Stimulated activated CD4-positive, alpha-beta T cell treated with anti-CD3 and anti-CD28 coated beads, TNF-alpha, amount 100 ng/mL, for 1 hour (primary cell): ENCODE data around the gene DNAJB1.

Source experiments
- DNase-seq, 3 donors: peaks; one replicate each; pipeline ENCODE4 v3.0.0-alpha.2; 2020; ENCODE audit warnings: low read depth in 3 of 3, low spot score in 1 of 3

The DNAJB1 gene

GRCh38 chr19:14496029-14496833 is 22.0 kb downstream of the DNAJB1 start, which contains the start of gene GIPC1:
Gene GIPC1 (minus strand): TSS chr19:14496127. CDS start chr19:14482976, 13,151 bp downstream.
- DNase-seq, result peak; percentile 50 to 78 (median 67)

GRCh38 chr19:14495672-14496028 is 22.5 kb downstream of the DNAJB1 start:
- DNase-seq, result no peak

GRCh38 chr19:14494910-14495671 is 23.1 kb downstream of the DNAJB1 start:
- DNase-seq, result no peak

GRCh38 chr19:14494411-14494810 is 23.8 kb downstream of the DNAJB1 start:
- DNase-seq, result no peak

GRCh38 chr19:14492756-14493337 is 25.4 kb downstream of the DNAJB1 start:
- DNase-seq, result no peak

GRCh38 chr19:14487370-14488125 is 30.6 kb downstream of the DNAJB1 start:
- DNase-seq, result no peak

- no peak for DNase-seq
These were observed 35.8 kb downstream of the DNAJB1 start for GRCh38 chr19:14482172-14482941.

- DNase-seq, result no peak
These were observed 37.5 kb downstream of the DNAJB1 start for GRCh38 chr19:14480700-14481079.

- peak in 2 of 3 donors; percentile 48 to 63 for DNase-seq
These were observed 38.1 kb downstream of the DNAJB1 start for GRCh38 chr19:14479975-14480699.

- DNase-seq, result no peak
These were observed 38.8 kb downstream of the DNAJB1 start for GRCh38 chr19:14479309-14479974.

- DNase-seq, result no peak
These were observed 40.1 kb downstream of the DNAJB1 start for GRCh38 chr19:14478113-14478545.

- no peak for DNase-seq
These were observed 40.6 kb downstream of the DNAJB1 start for GRCh38 chr19:14477418-14478112.

GRCh38 chr19:14476673-14477401 is 41.4 kb downstream of the DNAJB1 start:
- DNase-seq, result no peak

GRCh38 chr19:14476327-14476672 is 41.9 kb downstream of the DNAJB1 start:
- no peak for DNase-seq

GRCh38 chr19:14475251-14476073 is 42.7 kb downstream of the DNAJB1 start, which contains the start of gene PTGER1:
Gene PTGER1 (minus strand): TSS chr19:14475354. CDS start chr19:14474320, 1,034 bp downstream.
- DNase-seq, result no peak

- DNase-seq, result no peak
These were observed 43.4 kb downstream of the DNAJB1 start for GRCh38 chr19:14474827-14475226.

- no peak for DNase-seq
These were observed 44.1 kb downstream of the DNAJB1 start for GRCh38 chr19:14473978-14474578.
